Activated CD8-positive, alpha-beta memory T cell treated with anti-CD3 and anti-CD28 coated beads, Interleukin-2, amount 50 U/mL, for 1 hour (primary cell): ENCODE results near the gene CCDC92.
"Not testable (repeated sequence)": the region's sequence is repeated elsewhere in the genome, so short reads cannot be mapped to it uniquely, and the experiment has no call there.

Experiments used
- DNase-seq: peaks from one replicate; pipeline ENCODE4 v3.0.0-alpha.2; 2020; ENCODE audit errors: extremely low read depth

CCDC92 gene

GRCh38 chr12:123936956-123937706 is 35.5 kb downstream of the CCDC92 start:
- DNase-seq = no peak

DNA sequence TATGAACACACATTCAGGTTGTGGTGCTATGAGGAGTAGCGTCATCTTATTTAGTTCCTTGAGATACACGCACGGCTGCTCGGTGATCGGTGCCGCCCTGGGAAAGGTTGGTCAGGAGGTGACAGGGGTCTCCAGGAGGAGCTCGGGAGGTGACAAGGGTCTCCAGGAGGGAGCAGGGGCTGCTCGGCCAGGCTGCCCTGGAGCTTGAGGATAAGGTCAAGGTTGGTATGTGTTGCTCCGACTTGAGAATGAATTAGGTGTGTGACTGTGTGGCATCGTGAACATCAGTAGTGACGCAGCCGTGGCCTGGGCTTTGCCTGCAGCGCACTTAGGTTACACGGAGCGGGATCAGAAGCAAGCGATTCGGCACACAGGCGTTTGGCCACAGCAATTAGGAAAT is 36.2 kb downstream of the CCDC92 start:
- DNase-seq = no peak

- DNase-seq = no peak
Observed at GRCh38 chr12:123935956-123936355, 36.7 kb downstream of the CCDC92 start.

DNA sequence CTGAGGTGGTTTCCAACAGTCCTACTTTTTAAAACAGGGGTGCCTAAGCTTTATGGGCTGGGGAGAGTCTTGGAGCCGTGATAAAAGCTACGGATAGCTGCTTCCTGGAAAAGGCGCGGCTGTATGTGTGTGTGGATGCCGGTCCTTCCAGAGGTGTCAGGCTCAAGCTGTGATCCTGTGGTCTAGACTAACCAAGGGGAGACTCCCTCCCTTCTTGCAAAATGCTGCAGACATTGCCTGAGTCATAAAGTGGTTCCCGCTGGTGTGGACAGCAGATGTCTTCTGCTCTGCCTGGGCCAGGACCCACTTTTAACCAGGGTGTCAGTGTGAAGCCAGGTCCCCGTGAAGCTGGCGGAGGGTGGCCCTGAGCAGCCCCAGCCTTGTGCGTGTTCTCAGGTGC is 37.8 kb downstream of the CCDC92 start:
- no peak for DNase-seq

DNA sequence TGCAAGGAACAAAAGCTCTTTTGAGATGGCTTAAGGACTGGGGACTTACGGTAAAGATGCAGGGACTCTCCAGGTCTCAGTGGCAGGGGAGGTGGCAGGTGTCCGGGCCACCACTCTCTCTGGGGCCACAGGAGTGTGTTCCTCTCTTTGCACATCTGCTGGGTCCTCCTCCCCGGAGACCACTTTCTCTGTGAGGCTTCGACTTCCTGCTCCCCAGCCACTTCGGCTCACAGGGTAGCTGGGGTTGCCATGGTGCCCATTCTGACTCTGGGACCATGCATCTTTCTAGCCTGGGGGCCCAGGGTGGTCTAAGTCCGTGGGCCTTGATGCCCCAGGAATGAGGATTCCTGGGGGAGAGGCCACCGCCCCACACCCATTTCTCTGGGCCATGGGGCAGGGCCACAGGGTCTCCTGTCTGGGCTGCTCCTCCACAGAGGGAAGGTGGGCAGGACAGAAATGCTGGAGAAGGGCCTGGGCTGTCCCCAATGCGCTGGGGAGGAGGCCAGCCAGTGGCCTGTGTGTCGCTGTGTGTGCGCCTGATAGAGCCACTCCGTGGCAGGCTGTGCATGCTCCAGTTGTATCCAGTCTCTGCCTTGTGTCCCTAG is 38.5 kb downstream of the CCDC92 start:
- DNase-seq = no peak

GRCh38 chr12:123933214-123933613 is 39.4 kb downstream of the CCDC92 start:
- no peak for DNase-seq

GRCh38 chr12:123931686-123932321 is 40.8 kb downstream of the CCDC92 start:
- DNase-seq = peak; percentile 32

- no peak for DNase-seq
Observed at GRCh38 chr12:123929946-123930583, 42.6 kb downstream of the CCDC92 start.

- DNase-seq = no peak
Observed at GRCh38 chr12:123928897-123929296, 43.7 kb downstream of the CCDC92 start.

DNA sequence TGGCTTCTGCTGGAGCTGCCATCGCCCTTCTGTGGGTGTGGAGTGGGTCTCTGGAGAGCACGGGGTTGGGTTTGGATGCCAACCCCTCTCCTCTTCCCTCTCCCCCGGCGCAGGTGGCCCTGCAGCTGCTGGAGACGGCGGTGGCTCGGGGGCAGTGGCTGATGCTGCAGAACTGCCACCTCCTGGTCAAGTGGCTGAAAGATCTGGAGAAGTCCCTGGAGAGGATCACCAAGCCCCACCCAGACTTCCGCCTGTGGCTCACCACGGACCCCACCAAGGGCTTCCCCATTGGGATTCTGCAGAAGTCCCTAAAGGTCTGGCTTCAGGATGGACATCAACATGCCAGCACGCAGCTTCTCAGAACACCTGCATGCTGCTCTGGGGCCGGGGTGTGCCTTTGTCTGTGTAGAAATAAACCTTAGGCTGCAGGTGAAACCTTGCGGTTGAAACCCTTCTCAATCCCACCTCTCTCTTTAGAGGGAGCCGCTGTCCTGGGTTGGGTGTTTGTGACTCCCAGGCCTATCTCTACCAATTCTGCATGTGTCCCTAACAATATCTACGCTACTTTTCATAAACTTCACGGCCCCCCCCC is 44.3 kb downstream of the CCDC92 start:
- DNase-seq = no peak

DNA sequence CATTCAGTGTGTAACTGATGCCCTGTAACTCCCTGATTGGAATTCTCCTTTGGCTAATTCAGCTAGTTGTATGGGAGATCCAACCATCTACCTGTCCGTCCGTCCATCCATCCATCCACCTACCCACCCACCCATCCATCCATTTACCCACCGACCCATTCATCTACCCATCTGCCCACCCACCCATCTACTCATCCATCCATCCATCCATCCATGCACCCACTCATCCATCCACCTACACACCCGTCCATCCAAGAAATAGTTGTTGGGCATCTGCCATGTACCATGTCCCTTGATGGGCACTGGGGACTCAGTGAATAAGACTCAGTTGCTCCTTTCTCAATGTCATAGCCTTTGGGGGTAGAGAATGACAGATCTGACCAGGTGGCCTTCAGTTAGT is 48.1 kb downstream of the CCDC92 start:
- DNase-seq = no peak

DNA sequence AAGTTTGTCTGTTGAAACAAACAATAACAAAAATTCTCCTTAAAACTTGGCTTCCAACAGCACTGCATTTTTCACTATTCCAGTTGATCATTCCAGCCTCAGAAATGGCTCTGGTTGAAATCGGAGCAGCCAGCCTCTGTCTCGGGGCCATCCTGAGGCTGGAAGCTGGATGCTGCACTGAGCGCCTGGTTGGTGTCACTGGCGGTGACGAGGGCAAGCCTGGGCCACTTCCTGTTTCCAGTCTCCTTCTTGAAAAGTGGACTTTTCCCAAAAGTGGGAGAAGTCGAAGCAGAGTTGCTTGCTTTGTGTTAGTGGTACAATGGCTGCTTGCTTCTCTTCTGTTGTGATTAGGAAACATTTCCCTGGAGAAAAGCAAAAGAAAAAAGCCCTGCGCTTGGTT is 48.7 kb downstream of the CCDC92 start:
- DNase-seq = no peak

- no peak for DNase-seq
Observed at GRCh38 chr12:123923038-123923437, 49.6 kb downstream of the CCDC92 start.

DNA sequence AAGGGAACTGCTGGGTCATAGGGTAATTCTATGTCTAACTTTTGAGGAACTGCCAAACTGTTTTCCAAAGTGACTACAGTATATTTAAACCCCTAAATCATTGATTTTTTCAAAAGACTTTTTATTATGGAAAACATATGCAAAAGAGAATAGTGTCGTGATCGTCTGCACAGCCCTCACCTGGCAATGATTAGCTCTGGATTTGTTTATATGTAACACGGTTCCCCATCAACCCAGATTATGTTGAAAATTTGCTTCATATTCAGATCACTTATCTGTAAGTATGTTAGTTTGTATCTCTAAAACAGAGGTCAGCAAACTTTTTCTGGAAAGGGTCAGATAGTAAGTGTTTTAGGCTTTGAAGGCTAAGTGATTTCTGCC is 52.7 kb downstream of the CCDC92 start:
- DNase-seq = no peak

- no peak for DNase-seq
Observed at GRCh38 chr12:123917337-123917850, 55.2 kb downstream of the CCDC92 start.

GRCh38 chr12:123916729-123917128 is 55.9 kb downstream of the CCDC92 start:
- peak; percentile 7 for DNase-seq

GRCh38 chr12:123914726-123915333 is 57.8 kb downstream of the CCDC92 start:
- DNase-seq = no peak

- DNase-seq = no peak
Observed at GRCh38 chr12:123912415-123913380, 59.9 kb downstream of the CCDC92 start.

DNA sequence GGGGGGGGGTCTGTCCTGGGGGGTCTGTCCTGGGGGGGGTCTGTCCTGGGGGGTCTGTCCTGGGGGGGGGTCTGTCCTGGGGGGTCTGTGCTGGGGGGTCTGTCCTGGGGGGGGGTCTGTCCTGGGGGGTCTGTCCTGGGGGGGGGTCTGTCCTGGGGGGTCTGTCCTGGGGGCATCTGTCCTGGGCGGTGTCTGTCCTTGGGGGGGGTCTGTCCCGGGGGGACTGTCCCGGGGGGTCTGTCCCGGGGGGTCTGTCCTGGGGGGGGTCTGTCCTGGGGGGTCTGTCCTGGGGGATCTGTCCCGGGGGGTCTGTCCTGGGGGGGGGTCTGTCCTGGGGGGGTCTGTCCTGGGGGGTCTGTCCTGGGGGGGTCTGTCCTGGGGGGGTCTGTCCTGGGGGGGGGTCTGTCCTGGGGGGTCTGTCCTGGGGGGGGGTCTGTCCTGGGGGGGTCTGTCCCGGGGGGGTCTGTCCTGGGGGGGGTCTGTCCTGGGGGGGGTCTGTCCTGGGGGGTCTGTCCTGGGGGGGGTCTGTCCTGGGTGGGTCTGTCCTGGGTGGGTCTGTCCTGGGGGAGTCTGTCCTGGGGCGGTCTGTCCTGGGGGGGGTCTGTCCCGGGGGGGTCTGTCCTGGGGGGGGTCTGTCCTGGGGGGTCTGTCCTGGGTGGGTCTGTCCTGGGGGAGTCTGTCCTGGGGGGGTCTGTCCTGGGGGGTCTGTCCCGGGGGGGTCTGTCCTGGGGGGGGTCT is 60.8 kb downstream of the CCDC92 start:
- not testable (repeated sequence) for DNase-seq

GRCh38 chr12:123910761-123911193 is 61.9 kb downstream of the CCDC92 start:
- no peak for DNase-seq
